OCI-LY1 (cell line): ENCODE measurements around the gene FAM200C.

Experiments used
- H2AFZ ChIP-seq: fragments of 200-600 bp; sonication (generic), shearing (Covaris generic); 2 replicates; pipeline ENCODE4 v1.6.0; 2014; ENCODE audit warnings: antibody characterized with exemption, mild to moderate bottlenecking, low read length
- H3F3A ChIP-seq: fragments of 200-600 bp; sonication (generic), shearing (Covaris generic); 2 replicates; pipeline ENCODE4 v1.6.0; 2014; ENCODE audit warnings: mild to moderate bottlenecking, antibody characterized with exemption, low read length, moderate library complexity; ENCODE audit not compliant: insufficient read depth
- H3K27ac ChIP-seq: fragments of 200-600 bp; sonication (generic); 2 replicates; pipeline ENCODE4 v1.5.1; 2014; ENCODE audit warnings: low read length, mixed run types, mild to moderate bottlenecking, low read depth; ENCODE audit not compliant: poor library complexity, severe bottlenecking
- H3K27me3 ChIP-seq: fragments of 200-600 bp; sonication (generic); 2 replicates; pipeline ENCODE4 v1.6.0; 2014; ENCODE audit warnings: antibody characterized with exemption, mild to moderate bottlenecking, low read length, moderate library complexity; ENCODE audit not compliant: insufficient read depth
- H3K36me3 ChIP-seq: fragments of 200-600 bp; sonication (generic); 2 replicates; pipeline ENCODE4 v1.6.1; 2014; ENCODE audit warnings: mild to moderate bottlenecking, antibody characterized with exemption, low read length, moderate library complexity, mixed read lengths; ENCODE audit not compliant: insufficient read depth
- H3K4me1 ChIP-seq: fragments of 200-600 bp; sonication (generic); 2 replicates; pipeline ENCODE4 v1.5.1; 2014; ENCODE audit warnings: mild to moderate bottlenecking, low read length, moderate library complexity; ENCODE audit not compliant: insufficient read depth, severe bottlenecking
- H3K4me2 ChIP-seq: fragments of 200-600 bp; sonication (generic), shearing (Covaris generic); 2 replicates; pipeline ENCODE4 v1.6.1; 2014; ENCODE audit warnings: low read length
- H3K4me3 ChIP-seq: fragments of 200-600 bp; sonication (generic); 2 replicates; pipeline ENCODE4 v1.5.1; 2014; ENCODE audit warnings: low read length, low read depth, mild to moderate bottlenecking, mixed read lengths; ENCODE audit not compliant: poor library complexity, severe bottlenecking
- H3K79me2 ChIP-seq: fragments of 200-600 bp; shearing (Covaris generic); 2 replicates; pipeline ENCODE4 v1.6.1; 2016; ENCODE audit warnings: mixed run types, low read length, mixed read lengths; ENCODE audit not compliant: insufficient read depth
- H3K9ac ChIP-seq: fragments of 200-600 bp; sonication (generic), shearing (Covaris generic); 2 replicates; pipeline ENCODE4 v1.6.1; 2014; ENCODE audit warnings: mild to moderate bottlenecking, low read length, mixed read lengths
- H3K9me2 ChIP-seq: fragments of 200-600 bp; sonication (generic), shearing (Covaris generic); 2 replicates; pipeline ENCODE4 v1.6.1; 2014; ENCODE audit warnings: low read depth, mild to moderate bottlenecking, low read length, mixed read lengths
- H3K9me3 ChIP-seq: fragments of 200-600 bp; shearing (Covaris generic); 2 replicates; pipeline ENCODE4 v1.6.1; 2014; ENCODE audit warnings: low read length, mixed read lengths
- H4K20me1 ChIP-seq: fragments of 200-600 bp; sonication (generic), shearing (Covaris generic); 2 replicates; pipeline ENCODE4 v1.6.0; 2016; ENCODE audit warnings: mild to moderate bottlenecking, low read length; ENCODE audit not compliant: insufficient read depth
- CTCF ChIP-seq: fragments of 200-600 bp; sonication (generic), shearing (Covaris generic); IDR thresholded peaks from 2 replicates; pipeline ENCODE4 v1.5.1; 2017; ENCODE audit warnings: mild to moderate bottlenecking, antibody characterized with exemption, low read length, moderate library complexity, mixed read lengths
- EZH2 ChIP-seq: fragments of 200-600 bp; sonication (generic), shearing (Covaris generic); IDR thresholded peaks from 2 replicates; pipeline ENCODE4 v1.8.0; 2017; ENCODE audit warnings: borderline replicate concordance, mixed run types, mild to moderate bottlenecking, antibody characterized with exemption, low read length, moderate library complexity, mixed read lengths

FAM200C gene

GRCh38 chr5:160348080-160348479, 51.8 kb downstream of the FAM200C start:
- Histone ChIP-seq H2AFZ (no peak overlapping the region), H4K20me1 (no peaks in the 10 kb centered on the region), H3K4me1 (no peaks in the 10 kb centered on the region), H3K4me2 (no peak overlapping the region), H3K36me3 (no peaks in the 10 kb centered on the region), H3K27ac (no peak overlapping the region), H3K9ac (no peak overlapping the region), H3K9me3 (no peaks in the 10 kb centered on the region), H3K9me2 (no peaks in the 10 kb centered on the region), H3K79me2 (no peaks in the 10 kb centered on the region), H3F3A (no peaks in the 10 kb centered on the region), H3K4me3 (no peak overlapping the region), H3K27me3 (peaks cover 4% of the 10 kb centered on the region; the same call in 1 of the 2 replicates)
- TF ChIP-seq EZH2, result no peak
- no peak for TF ChIP-seq CTCF

DNA sequence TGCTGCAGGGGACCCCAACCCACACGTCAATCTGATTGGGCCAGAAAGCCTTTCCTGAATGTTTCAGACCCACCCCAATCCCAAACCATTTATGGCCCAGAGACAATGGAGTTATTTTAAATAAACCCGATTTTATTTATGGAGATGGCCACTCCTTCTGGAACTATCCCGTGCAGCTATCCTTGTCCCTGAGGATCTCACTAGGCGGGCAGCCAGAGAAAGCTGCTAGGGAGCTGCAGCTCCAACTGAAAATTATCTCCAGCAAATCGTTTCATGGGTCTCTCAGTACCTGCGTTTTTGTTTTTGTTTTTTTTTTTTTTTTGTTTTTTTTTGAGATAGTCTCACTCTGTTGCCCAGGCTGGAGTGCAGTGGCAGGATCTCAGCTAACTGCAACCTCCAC, 52.4 kb downstream of the FAM200C start:
- no peaks in the 10 kb centered on the region for H3K79me2 ChIP-seq

More for the DNA sequence above, 52.4 kb downstream of the FAM200C start:
- Histone ChIP-seq H3K9me2 (no peaks in the 10 kb centered on the region), H4K20me1 (no peaks in the 10 kb centered on the region), H3K4me1 (no peaks in the 10 kb centered on the region), H3K4me3 (no peak overlapping the region), H3F3A (no peaks in the 10 kb centered on the region), H2AFZ (no peak overlapping the region), H3K27ac (no peak overlapping the region), H3K27me3 (peaks cover 4% of the 10 kb centered on the region; the same call in 1 of the 2 replicates), H3K9ac (no peak overlapping the region), H3K4me2 (no peak overlapping the region), H3K36me3 (no peaks in the 10 kb centered on the region), H3K9me3 (no peaks in the 10 kb centered on the region)
- TF ChIP-seq EZH2 (no peak), CTCF (no peak)
